HepG2 (cell line): ENCODE data around the gene VGF. TPM values are rescaled to one million over a fixed set of nuclear protein-coding genes. Genes with fewer than 3 reads are reported as not detected.

Source experiments
- BORCS8-MEF2B ChIP-seq: sonication (generic); formaldehyde crosslinking; IDR thresholded peaks from 2 replicates; pipeline ENCODE4 v1.8.0; 2022; ENCODE audit warnings: mild to moderate bottlenecking, missing genetic modification reagents
- FOXJ3 ChIP-seq: sonication (generic); formaldehyde crosslinking; IDR thresholded peaks from 2 replicates; pipeline ENCODE4 v1.4.0; 2020; ENCODE audit warnings: missing genetic modification reagents, mild to moderate bottlenecking, borderline replicate concordance
- FOXK2 ChIP-seq: fragments of 450-650 bp; IDR thresholded peaks from 2 replicates; pipeline ENCODE4 v1.6.1; 2016
- KDM2A ChIP-seq: sonication (generic); formaldehyde crosslinking; IDR thresholded peaks from 2 replicates; pipeline ENCODE4 v1.4.0; 2020; ENCODE audit warnings: low read depth, missing genetic modification reagents, borderline replicate concordance
- SIX4 ChIP-seq: sonication (generic); formaldehyde crosslinking; IDR thresholded peaks from 2 replicates; pipeline ENCODE4 v1.4.0; 2020; ENCODE audit warnings: missing genetic modification reagents
- SPEN ChIP-seq: sonication (generic); formaldehyde crosslinking; IDR thresholded peaks from 2 replicates; pipeline ENCODE4 v1.5.1; 2020; ENCODE audit warnings: low read depth, mild to moderate bottlenecking, missing genetic modification reagents
- STAG1 ChIP-seq: sonication (generic); formaldehyde crosslinking; IDR thresholded peaks from 2 replicates; pipeline ENCODE4 v1.4.0; 2020; ENCODE audit warnings: missing genetic modification reagents
- TRIM24 ChIP-seq: sonication (generic); formaldehyde crosslinking; IDR thresholded peaks from 2 replicates; pipeline ENCODE4 v1.8.0; 2022; ENCODE audit warnings: mild to moderate bottlenecking, missing genetic modification reagents
- ZFYVE20 ChIP-seq: sonication (generic); formaldehyde crosslinking; IDR thresholded peaks from 2 replicates; pipeline ENCODE4 v1.8.0; 2023; ENCODE audit warnings: low read depth, mild to moderate bottlenecking, moderate library complexity, missing genetic modification reagents, borderline replicate concordance
- ZKSCAN5 ChIP-seq: sonication (generic); formaldehyde crosslinking; IDR thresholded peaks from 2 replicates; pipeline ENCODE4 v1.5.1; 2020; ENCODE audit warnings: mild to moderate bottlenecking, missing genetic modification reagents
- ZNF441 ChIP-seq: sonication (generic); formaldehyde crosslinking; IDR thresholded peaks from 2 replicates; pipeline ENCODE4 v1.7.0; 2021; ENCODE audit warnings: missing genetic modification reagents, borderline replicate concordance
- ZNF605 ChIP-seq: sonication (generic); formaldehyde crosslinking; IDR thresholded peaks from 2 replicates; pipeline ENCODE4 v1.8.0; 2022; ENCODE audit warnings: mild to moderate bottlenecking, missing genetic modification reagents
- ZNF660 ChIP-seq: sonication (generic); formaldehyde crosslinking; IDR thresholded peaks from 2 replicates; pipeline ENCODE4 v1.5.1; 2020; ENCODE audit warnings: mild to moderate bottlenecking, low read depth, missing genetic modification reagents, borderline replicate concordance
- ZSCAN25 ChIP-seq: sonication (generic); formaldehyde crosslinking; IDR thresholded peaks from 2 replicates; pipeline ENCODE4 v1.8.0; 2022; ENCODE audit warnings: mild to moderate bottlenecking, missing genetic modification reagents
- polyA plus RNA-seq, 8 experiments: library from polyadenylated mRNA; depleted of rRNA in 3 of 8; stranded (reverse) in 7 of 8; unstranded in 1 of 8; fragments of >200 nt; fragmentation: Illumina TruSeq in 4 of 8; extraction: Trizol in 4 of 8; gene quantifications; 2 replicates each; pipeline versions ENCODE4 v1.2.1 to v1.2.3, GENCODE V29; 2011 to 2016; ENCODE audit warnings: low read depth in 4 of 8, missing spikeins in 1 of 8, mixed read lengths in 1 of 8; ENCODE audit not compliant: insufficient read depth in 1 of 8
- total RNA-seq, 5 experiments: library from RNA; depleted of rRNA; stranded (reverse); fragments of >200 nt; fragmentation: Illumina TruSeq; extraction: Trizol; gene quantifications; 2 replicates each; pipeline ENCODE4 v1.2.3, GENCODE V29; 2016; ENCODE audit warnings: low read depth in 1 of 5
- TF ChIP-seq, protein P1 (sequence below): sonication (generic); formaldehyde crosslinking; conservative IDR thresholded peaks from 2 replicates; pipeline ENCODE4 v1.8.0; 2022; ENCODE audit warnings: low read depth, missing genetic modification reagents
- TF ChIP-seq, protein P2 (sequence below): sonication (generic); formaldehyde crosslinking; IDR thresholded peaks from 2 replicates; pipeline ENCODE4 v1.8.1; 2023; ENCODE audit warnings: mild to moderate bottlenecking, missing genetic modification reagents
- TF ChIP-seq, protein P3 (sequence below): sonication (generic); formaldehyde crosslinking; IDR thresholded peaks from 2 replicates; pipeline ENCODE4 v1.4.0; 2020; ENCODE audit warnings: missing genetic modification reagents, mild to moderate bottlenecking, borderline replicate concordance
- TF ChIP-seq, protein P4 (sequence below): sonication (generic); formaldehyde crosslinking; conservative IDR thresholded peaks from 2 replicates; pipeline ENCODE4 v1.4.0; 2020; ENCODE audit warnings: missing genetic modification reagents
- TF ChIP-seq, protein P5 (sequence below): sonication (generic); formaldehyde crosslinking; IDR thresholded peaks from 2 replicates; pipeline ENCODE4 v1.4.0; 2020; ENCODE audit warnings: missing genetic modification reagents, borderline replicate concordance

VGF gene
- total and polyA plus RNA-seq, 2 of the 13 experiments (the other 11 are each of a cell fraction or from before 2014, with no cell fraction given) = 0.12 to 0.46 TPM

DNA sequence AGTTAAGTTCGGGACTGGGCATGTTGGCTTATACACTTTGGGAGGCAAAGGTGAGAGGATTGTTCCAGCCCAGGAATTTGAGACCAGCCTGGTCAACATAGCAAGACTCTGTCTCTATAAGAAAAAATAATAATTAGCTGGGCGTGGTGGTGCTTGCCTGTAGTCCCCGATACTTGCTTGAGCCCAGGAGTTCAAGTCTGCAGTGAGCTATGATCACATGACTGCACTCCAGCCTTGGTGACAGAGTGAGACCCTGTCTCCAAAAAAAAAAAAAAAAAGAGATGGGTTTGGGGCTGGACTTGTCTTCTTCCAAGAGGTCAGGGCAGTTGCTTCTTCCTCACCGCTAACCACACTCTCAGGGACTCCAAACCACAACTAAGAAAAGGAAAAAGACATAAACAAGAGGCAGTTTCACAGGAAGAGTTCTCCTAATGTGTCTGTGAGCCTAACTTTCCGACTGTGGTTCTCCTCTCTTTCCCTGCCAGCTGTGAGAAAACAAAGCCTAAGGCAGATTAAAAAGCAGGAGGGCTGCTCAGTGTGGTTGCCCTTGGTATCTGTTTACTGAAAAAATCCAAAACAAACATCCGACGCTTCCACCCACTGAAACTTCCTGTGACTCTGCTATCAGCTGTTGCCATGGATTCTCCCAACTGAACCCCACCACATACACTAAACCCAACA, 40.9 kb downstream of the VGF start (continued):
- TF ChIP-seq, protein P1, sequence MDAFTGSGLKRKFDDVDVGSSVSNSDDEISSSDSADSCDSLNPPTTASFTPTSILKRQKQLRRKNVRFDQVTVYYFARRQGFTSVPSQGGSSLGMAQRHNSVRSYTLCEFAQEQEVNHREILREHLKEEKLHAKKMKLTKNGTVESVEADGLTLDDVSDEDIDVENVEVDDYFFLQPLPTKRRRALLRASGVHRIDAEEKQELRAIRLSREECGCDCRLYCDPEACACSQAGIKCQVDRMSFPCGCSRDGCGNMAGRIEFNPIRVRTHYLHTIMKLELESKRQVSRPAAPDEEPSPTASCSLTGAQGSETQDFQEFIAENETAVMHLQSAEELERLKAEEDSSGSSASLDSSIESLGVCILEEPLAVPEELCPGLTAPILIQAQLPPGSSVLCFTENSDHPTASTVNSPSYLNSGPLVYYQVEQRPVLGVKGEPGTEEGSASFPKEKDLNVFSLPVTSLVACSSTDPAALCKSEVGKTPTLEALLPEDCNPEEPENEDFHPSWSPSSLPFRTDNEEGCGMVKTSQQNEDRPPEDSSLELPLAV (CRISPR knock-in tag) = no peak
- no peak for TF ChIP-seq SIX4 (CRISPR knock-in tag)
- no peak for TF ChIP-seq TRIM24 (CRISPR knock-in tag)
- TF ChIP-seq ZNF660 (CRISPR knock-in tag) = no peak
- peak; percentile 72; the same call in 1 of the 2 replicates for TF ChIP-seq SPEN
- TF ChIP-seq KDM2A (CRISPR knock-in tag) = no peak
- TF ChIP-seq, protein P2, sequence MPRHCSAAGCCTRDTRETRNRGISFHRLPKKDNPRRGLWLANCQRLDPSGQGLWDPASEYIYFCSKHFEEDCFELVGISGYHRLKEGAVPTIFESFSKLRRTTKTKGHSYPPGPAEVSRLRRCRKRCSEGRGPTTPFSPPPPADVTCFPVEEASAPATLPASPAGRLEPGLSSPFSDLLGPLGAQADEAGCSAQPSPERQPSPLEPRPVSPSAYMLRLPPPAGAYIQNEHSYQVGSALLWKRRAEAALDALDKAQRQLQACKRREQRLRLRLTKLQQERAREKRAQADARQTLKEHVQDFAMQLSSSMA = no peak
- TF ChIP-seq, protein P3, sequence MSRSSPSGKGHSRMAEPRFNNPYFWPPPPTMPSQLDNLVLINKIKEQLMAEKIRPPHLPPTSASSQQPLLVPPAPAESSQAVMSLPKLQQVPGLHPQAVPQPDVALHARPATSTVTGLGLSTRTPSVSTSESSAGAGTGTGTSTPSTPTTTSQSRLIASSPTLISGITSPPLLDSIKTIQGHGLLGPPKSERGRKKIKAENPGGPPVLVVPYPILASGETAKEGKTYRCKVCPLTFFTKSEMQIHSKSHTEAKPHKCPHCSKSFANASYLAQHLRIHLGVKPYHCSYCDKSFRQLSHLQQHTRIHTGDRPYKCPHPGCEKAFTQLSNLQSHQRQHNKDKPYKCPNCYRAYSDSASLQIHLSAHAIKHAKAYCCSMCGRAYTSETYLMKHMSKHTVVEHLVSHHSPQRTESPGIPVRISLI (CRISPR knock-in tag) = peak; percentile 60; the same call in 1 of the 2 replicates
- no peak for TF ChIP-seq FOXK2
- TF ChIP-seq ZSCAN25 (CRISPR knock-in tag) = no peak
- no peak for TF ChIP-seq ZNF605
- TF ChIP-seq FOXJ3 (CRISPR knock-in tag) = peak; percentile 74
- TF ChIP-seq, protein P4, sequence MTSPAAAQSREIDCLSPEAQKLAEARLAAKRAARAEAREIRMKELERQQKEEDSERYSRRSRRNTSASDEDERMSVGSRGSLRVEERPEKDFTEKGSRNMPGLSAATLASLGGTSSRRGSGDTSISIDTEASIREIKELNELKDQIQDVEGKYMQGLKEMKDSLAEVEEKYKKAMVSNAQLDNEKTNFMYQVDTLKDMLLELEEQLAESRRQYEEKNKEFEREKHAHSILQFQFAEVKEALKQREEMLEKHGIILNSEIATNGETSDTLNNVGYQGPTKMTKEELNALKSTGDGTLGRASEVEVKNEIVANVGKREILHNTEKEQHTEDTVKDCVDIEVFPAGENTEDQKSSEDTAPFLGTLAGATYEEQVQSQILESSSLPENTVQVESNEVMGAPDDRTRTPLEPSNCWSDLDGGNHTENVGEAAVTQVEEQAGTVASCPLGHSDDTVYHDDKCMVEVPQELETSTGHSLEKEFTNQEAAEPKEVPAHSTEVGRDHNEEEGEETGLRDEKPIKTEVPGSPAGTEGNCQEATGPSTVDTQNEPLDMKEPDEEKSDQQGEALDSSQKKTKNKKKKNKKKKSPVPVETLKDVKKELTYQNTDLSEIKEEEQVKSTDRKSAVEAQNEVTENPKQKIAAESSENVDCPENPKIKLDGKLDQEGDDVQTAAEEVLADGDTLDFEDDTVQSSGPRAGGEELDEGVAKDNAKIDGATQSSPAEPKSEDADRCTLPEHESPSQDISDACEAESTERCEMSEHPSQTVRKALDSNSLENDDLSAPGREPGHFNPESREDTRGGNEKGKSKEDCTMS (CRISPR knock-in tag) = no peak
- TF ChIP-seq ZKSCAN5 (CRISPR knock-in tag) = no peak
- TF ChIP-seq, protein P5, sequence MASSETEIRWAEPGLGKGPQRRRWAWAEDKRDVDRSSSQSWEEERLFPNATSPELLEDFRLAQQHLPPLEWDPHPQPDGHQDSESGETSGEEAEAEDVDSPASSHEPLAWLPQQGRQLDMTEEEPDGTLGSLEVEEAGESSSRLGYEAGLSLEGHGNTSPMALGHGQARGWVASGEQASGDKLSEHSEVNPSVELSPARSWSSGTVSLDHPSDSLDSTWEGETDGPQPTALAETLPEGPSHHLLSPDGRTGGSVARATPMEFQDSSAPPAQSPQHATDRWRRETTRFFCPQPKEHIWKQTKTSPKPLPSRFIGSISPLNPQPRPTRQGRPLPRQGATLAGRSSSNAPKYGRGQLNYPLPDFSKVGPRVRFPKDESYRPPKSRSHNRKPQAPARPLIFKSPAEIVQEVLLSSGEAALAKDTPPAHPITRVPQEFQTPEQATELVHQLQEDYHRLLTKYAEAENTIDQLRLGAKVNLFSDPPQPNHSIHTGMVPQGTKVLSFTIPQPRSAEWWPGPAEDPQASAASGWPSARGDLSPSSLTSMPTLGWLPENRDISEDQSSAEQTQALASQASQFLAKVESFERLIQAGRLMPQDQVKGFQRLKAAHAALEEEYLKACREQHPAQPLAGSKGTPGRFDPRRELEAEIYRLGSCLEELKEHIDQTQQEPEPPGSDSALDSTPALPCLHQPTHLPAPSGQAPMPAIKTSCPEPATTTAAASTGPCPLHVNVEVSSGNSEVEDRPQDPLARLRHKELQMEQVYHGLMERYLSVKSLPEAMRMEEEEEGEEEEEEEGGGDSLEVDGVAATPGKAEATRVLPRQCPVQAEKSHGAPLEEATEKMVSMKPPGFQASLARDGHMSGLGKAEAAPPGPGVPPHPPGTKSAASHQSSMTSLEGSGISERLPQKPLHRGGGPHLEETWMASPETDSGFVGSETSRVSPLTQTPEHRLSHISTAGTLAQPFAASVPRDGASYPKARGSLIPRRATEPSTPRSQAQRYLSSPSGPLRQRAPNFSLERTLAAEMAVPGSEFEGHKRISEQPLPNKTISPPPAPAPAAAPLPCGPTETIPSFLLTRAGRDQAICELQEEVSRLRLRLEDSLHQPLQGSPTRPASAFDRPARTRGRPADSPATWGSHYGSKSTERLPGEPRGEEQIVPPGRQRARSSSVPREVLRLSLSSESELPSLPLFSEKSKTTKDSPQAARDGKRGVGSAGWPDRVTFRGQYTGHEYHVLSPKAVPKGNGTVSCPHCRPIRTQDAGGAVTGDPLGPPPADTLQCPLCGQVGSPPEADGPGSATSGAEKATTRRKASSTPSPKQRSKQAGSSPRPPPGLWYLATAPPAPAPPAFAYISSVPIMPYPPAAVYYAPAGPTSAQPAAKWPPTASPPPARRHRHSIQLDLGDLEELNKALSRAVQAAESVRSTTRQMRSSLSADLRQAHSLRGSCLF (CRISPR knock-in tag) = no peak
- TF ChIP-seq STAG1 (CRISPR knock-in tag) = no peak
- TF ChIP-seq ZFYVE20 (CRISPR knock-in tag) = no peak
- 0 out of 2 replicates have a peak, but pooled peaks have one; percentile 19 for TF ChIP-seq BORCS8-MEF2B
- no peak for TF ChIP-seq ZNF441 (CRISPR knock-in tag)
